ENCODE measurements around the gene QPRT.
A peak's percentile ranks its signal among the peaks of the same experiment; 100 is the strongest.
"Not testable (repeated sequence)": the region's sequence is repeated elsewhere in the genome, so short reads cannot be mapped to it uniquely, and the experiment has no call there.

Gene QPRT

DNA sequence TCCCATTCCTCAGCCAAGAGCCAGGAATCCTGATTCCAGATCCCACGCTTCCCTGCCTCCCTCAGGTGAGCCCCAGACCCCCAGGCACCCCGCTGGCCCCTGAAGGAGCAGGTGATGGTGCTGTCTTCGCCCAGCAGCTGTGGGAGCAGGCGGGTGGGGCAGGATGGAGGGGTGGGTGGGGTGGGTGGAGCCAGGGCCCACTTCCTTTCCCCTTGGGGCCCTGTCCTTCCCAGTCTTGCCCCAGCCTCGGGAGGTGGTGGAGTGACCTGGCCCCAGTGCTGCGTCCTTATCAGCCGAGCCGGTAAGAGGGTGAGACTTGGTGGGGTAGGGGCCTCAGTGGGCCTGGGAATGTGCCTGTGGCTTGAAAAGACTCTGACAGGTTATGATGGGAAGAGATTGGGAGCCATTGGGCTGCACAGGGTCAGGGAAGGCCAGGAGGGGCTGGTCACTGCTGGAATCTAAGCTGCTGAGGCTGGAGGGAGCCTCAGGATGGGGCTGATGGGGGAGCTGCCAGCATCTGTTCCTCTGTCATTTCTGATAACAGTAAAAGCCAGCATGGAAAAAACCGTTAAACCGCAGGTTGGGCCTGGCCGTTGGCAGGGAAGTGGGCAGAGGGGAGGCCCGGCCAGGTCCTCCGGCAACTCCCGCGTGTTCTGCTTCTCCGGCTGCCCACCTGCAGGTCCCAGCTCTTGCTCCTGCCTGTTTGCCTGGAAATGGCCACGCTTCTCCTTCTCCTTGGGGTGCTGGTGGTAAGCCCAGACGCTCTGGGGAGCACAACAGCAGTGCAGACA is 15.8 kb upstream of the QPRT start, which contains the start of gene SPN:
TSS of gene SPN (plus strand) at position 232 of the 791 bp plus-strand sequence. CDS start at position 714, 482 bp downstream.
- DNase-seq, result no peak

DNA sequence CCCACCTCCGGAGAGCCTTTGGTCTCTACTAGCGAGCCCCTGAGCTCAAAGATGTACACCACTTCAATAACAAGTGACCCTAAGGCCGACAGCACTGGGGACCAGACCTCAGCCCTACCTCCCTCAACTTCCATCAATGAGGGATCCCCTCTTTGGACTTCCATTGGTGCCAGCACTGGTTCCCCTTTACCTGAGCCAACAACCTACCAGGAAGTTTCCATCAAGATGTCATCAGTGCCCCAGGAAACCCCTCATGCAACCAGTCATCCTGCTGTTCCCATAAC is 15.2 kb upstream of the QPRT start:
- no peak for DNase-seq

DNA sequence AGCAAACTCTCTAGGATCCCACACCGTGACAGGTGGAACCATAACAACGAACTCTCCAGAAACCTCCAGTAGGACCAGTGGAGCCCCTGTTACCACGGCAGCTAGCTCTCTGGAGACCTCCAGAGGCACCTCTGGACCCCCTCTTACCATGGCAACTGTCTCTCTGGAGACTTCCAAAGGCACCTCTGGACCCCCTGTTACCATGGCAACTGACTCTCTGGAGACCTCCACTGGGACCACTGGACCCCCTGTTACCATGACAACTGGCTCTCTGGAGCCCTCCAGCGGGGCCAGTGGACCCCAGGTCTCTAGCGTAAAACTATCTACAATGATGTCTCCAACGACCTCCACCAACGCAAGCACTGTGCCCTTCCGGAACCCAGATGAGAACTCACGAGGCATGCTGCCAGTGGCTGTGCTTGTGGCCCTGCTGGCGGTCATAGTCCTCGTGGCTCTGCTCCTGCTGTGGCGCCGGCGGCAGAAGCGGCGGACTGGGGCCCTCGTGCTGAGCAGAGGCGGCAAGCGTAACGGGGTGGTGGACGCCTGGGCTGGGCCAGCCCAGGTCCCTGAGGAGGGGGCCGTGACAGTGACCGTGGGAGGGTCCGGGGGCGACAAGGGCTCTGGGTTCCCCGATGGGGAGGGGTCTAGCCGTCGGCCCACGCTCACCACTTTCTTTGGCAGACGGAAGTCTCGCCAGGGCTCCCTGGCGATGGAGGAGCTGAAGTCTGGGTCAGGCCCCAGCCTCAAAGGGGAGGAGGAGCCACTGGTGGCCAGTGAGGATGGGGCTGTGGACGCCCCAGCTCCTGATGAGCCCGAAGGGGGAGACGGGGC is 14.7 kb upstream of the QPRT start:
- no peak for DNase-seq

DNA sequence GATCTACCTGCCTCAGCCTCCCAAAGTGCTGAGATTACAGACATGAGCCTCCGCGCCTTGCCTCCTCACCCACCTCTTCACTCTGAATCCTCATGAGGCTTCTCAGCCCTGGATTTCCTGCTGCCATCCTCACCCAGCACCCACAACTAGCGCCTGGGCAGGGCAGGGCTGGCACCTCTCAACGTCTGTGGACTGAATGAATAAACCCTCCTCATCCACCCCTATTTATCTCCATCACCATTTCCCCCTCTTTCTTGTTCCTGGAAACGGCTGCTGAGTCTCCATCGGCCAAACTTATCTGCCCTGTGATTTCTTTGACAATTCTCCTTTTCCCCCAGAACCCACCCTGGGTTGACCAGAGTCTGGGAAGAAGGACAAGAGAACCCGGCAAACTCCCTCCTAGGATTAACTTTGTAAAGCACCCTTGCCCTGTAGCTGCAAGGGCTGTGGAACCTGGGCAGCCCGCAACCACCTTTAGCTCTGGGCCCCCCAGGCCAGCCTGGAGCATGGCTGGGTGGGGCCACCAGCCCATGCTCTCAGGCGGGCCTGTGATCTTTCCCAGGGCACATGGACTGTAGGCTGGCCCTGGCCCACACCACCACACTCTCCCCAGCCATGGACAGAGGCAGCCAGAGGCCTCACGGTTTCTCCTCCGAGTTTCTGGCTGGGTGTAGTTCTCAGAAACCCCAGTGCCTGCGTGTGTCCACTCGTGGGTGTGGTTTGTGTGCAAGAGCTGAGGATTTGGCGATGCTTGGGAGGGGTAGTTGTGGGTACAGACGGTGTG is 13.5 kb upstream of the QPRT start:
- no peak for DNase-seq

DNA sequence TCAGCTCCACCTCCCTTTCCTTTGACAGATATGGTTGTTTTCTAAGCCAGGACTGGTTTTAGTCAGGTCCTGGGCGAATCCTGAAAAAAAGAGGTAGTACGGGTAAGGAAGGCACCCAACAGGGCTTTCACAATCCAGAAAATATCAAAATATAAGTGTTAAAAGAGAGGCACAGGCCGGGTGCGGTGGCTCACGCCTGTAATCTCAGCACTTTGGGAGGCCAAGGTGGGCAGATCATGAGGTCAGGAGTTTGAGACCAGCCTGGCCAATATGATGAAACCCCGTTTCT is 11.7 kb upstream of the QPRT start:
- DNase-seq, result not testable (repeated sequence)

DNA sequence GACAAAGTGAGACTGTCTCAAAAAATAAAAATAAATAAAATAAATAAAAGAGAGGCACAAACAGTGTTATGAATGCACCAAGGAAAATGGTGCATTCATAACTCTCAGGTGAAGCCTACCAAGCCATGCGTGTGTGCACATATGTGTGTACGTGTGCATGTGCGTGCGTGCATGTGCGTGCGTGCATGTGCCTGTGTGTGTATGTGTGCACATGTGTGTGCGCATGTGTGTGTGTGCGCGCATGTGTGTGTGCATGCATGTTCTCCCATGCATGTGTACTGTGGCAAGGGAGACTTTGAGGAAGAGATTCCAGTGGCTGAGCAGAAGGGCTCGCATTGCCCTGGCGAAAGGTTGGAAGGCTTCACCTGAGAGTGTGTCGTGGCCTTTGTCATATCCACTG is 11.2 kb upstream of the QPRT start:
- no peak for DNase-seq

DNA sequence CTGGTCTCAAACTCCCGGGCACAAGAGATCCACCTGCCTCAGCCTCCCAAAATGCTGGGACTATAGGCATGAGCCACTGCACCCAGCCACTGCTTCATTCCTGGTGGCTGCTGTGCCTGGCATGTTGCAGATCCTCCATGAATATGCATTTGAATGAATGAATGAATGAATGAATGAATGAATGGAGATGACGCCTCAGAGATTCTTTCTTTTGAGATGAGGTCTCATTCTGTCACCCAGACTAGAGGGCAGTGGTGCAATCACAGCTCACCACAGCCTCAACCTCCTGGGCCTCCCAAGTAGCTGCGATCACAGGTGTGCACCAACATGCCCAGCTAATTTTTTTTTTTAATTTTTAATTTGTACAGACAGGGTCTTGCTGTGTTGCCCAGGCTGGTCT is 10.7 kb upstream of the QPRT start:
- DNase-seq, result no peak

DNA sequence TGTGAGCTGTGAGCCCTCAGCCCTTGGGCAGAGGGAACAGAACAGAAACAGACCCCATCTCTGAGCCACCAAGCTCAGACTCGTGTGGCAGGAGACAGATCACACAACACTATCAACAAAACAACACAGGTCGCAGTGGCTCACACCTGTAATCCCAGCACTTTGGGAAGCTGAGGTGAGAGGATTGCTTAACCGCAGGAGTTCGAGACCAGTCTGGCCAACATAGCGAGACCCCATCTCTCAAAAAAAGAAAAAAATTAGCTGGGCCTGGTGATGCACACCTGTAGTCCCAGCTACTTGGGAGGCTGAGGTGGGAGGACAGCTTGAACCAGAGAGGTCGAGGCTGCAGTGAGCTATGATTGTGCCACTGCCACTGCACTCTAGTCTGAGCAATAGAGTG is 5.5 kb upstream of the QPRT start:
- DNase-seq, result no peak

DNA sequence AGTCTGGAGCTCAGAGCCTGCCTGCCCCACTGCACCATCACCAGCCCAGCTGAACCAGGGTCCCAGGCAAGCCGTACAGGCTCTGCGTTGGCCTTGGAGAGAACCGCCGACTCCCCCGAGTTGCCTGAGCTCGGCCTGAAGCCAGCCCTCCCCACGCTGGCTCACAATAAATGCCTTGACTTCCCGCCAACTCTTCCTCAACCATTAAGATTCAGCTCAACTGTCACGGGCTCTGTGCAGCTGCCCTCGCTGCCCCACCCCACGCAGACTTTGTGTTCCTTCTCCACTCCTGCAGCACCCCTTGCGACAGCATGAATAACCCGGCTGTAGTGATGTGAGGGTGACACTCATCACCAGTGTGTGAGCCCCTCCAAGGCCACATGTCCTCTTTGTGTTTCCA is 4.8 kb upstream of the QPRT start:
- DNase-seq, result peak; percentile 42

DNA sequence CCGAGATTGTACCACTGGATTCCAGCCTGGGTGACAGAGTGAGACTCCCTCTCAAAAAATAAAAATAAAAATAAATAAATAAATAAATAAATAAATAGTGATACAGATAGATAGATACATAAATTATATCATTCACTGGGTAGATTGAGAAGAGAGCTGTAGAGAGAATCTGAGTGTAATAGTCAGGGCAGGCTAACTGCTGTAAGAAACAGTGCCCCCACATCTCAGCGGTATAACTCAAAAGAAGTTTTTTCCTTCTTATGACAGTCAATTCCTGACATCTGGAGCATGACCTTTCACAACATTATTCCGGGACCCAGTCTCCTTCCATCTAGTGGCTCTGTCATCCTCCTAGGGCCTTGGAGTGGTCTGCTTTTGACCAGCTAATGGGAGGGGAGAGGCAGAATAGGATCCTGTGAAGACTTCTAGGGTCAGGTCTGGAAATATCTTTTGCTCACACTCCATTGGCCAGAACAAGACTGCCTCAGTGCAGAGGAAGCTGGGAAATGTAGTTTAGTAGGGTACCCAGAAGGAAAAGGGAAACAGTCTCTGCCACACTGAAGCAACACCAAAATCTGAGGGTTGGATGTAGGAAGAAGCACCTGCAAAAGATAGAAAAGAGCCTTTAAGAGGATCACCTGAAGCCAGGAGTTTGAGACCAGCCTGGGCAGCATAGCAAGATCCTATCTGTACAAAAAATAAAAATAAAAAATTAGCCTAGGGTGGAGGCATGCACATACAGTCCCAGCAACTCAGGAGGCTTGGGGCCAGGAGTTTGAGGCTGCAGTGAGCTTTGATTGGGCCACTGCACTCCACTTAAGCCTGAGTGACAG is 3.0 kb upstream of the QPRT start:
- DNase-seq, result peak; percentile 4

DNA sequence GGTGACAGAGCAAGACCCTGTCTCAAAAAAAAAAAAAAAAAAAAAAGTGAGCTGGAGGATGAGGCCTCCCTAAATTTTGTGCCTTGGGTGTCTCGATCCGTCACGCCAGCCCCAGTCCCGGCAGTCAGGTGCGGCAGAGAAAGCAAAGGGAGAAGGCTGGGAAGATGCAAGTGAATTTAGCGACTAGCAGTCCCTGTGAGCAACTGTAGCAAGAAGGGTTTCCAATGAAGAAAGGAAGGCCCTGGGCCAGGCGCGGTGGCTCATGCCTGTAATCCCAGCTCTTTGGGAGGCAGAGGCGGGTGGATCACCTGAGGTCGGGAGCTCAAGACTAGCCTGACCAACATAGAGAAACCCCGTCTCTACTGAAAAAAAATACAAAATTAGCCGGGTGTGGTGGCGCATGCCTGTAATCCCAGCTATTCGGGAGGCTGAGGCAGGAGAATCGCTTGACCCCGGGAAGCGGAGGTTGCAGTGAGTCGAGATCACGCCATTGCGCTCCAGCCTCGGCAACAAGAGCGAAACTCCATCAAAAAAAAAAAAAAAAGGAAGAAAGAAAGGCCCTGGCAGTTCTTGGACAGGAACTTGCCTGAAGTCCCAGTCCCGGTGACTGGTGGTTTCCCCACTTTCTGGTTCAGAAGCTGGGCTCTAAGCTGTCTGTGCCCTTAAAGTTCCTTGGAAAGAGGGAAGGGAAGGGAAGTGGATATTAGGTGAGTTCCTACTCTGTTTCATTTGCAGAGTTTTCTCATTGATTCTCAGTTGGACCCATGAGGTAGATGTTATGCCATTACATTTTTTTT is 1.8 kb upstream of the QPRT start:
- DNase-seq, result no peak

DNA sequence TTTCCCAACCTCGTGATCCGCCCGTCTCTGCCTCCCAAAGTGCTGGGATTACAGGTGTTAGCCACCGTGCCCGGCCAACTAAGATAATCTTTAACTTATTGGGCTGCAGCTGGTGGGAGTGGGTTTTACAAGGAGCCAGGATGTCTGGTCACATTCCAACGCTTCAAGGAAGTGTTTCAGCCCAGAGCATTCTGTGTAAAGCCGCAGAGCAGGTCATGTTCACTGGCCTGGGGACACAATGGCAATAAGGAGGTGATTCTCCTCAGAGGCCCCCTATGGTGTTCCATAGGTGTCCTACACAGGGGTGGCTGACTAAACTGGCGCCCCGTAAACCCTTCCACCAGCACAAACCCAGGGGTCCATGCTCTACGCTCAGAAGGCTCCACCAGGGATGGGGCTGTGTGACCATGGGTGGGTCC is 1.2 kb downstream of the QPRT start:
- no peak for DNase-seq

DNA sequence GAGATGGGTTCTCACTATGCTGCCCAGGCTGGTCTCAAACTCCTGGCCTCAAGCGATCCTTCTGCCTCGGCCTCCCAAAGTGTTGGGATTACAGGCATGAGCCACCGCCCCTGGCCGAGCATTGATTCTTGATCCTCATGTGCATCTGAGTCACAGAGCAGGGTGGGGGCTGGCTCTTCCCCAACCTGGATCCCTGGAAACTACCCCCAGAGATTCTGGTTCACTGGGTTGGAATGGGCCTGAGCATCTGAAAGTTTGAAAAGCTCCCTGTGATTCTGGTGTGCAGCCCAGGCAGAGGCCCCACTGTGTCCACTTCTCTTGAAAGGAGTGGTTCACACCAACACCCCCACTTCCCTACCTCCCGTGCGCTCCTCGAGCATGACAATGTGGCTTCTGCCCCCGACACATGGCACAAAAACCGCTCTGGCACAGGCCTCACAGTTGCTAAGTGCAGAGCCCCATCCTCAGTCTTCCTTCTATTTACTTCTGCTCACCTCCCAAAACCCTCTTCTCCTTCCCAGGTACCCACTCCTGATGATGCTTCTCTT is 4.6 kb downstream of the QPRT start:
- no peak for DNase-seq

DNA sequence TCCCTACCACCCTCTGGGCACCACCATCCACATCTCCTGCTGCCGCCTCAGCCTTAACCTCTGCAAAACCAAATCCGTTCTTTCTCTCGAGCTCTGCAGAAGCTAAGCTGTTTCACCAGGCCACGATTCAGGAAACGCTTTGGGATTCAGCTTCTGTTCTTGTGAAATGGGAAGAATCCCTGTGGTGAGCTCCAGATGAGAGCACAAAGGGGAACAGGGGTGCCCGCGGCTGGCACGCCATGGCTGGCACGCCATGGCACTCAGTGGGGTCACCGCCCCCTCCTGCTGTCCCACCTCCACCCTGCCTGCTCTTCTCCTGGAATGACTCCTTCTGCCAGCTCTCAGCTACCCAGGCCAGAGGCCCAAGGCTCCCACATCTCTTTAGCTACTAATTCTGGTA is 5.7 kb downstream of the QPRT start:
- no peak for DNase-seq

DNA sequence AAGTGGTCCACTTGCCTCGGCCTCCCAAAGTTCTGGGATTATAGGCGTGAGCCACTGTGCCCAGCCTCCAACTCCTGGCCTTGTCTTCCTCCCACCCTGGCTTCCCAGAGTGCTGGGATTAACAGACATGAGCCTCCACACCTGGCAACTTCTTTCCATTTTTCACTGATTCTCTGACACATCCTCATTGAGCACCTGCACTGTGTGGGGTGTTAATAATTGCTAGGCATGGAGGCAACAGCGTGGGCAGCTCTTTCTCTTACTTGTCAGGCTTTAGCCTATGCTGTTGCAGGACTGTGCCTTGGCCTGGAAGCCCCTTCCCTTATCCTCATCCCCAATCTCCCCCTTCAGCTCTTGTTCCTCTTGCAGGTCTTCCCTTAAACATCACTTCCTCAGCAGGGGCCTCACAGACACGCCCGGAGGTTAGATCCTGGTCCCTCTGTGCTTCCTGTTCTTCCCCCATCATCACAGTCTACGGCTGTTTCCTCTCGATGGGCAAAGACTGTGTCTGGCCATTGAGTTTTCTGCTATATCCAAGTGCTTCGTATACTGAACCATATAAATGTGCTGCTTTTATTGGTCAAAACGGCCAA is 7.9 kb downstream of the QPRT start:
- no peak for DNase-seq

DNA sequence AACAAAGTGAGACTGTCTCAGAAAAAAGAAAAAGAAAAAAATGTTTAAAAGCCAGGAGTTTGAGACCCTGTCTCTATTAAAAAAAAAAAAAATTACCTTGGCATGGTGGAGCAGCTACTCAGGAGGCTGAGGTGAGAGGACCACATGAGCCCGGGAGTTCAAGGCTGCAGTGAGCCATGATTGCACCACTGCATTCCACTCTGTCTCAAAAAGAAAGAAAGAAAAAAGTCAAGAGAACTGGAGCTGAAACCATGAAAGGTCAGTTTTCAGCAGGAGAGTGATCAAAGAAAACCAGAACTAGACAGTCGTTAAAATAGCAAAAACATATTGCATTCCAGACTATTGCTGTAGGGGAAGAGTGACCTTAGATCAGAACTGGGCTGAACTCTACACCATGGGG is 8.8 kb downstream of the QPRT start:
- no peak for DNase-seq

DNA sequence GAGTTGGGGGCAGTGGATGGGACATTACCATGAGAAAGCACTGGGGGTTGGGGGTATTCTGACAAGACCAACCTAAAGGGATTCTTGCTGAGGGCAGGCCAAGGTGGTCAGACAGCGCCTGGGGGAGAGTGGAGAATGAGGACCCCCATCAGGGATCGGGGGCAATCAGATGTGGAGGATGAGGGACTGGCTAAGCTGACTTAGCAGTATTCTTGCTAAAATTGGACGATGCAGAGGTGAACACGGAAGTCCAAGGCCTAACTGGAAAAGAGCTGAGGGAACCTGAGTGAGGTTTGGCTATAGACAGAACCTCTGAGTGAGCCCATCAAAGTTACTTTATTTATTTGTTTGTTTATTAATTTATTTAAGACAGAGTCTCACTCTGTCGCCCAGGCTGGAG is 9.2 kb downstream of the QPRT start:
- DNase-seq, result no peak

DNA sequence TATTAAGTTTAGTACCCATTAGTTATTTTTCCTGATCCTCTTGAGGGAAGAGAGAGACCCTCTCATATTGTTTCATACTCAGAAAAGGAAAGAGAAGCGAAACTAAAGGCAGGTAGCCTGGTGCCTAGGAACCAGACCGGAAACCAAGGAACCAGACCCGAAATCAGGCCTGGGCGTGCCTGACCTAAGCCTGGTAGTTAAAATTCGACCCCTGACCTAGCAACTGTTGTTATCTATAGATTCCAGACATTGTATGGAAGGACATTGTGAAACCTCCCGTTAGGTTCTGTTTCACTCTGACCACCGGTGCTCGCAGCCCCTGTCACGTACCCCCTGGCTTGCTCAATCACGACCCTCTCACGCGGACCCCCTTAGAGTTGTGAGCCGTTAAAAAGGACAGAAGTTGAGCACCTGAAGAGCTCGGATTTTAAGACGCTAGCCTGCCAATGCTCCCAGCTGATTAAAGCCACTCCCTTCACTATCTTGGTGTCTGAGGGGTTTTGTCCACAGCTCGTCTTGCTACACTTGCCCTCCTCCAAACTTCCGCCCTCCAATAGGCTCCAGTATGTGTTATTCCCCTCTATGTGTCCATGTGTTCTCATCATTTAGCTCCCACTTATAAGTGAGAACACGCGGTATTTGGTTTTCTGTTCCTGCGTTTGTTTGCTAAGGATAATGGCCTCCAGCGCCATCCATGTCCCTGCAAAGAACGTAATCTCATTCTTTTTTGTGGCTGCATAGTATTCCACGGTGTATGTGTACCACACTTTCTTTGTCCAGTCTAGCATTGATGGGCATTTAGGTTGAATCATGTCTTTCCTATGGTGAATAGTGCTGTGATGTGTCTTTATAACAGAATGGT is 10.7 kb downstream of the QPRT start:
- not testable (repeated sequence) for DNase-seq

DNA sequence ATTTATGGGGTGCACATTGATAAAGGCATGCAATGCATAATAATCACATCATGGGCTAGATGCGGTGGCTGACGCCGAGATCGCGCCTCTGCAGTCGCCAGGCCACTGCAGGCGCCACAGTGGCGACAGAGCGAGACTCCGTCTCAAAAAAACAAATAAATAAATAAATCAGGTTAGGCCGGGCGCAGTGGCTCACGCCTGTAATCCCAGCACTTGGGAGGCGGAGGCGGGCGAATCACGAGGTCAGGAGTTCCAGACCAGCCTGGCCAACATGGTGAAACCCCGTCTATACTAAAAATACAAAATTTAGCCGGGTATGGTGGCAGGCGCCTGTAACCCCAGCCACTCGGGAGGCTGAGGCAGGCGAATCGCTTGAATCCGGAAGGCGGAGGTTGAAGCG is 13.6 kb downstream of the QPRT start:
- not testable (repeated sequence) for DNase-seq

All from fibroblast of skin of right biceps (primary cell).